Stimulated activated CD4-positive, alpha-beta T cell treated with anti-CD3 and anti-CD28 coated beads, Interleukin-15, amount 100 ng/mL, for 1 hour (primary cell): ENCODE data around the gene NUDT8.
"Not testable (repeated sequence)": the region's sequence is repeated elsewhere in the genome, so short reads cannot be mapped to it uniquely, and the experiment has no call there.

Experiments
- DNase-seq, 2 donors: peaks; one replicate each; pipeline ENCODE4 v3.0.0-alpha.2; 2020; ENCODE audit warnings: low read depth in 1 of 2, low spot score in 1 of 2

NUDT8 gene

GRCh38 chr11:67628710-67629385 is 889 bp downstream of the NUDT8 start:
- no peak for DNase-seq

- no peak for DNase-seq
Observed at GRCh38 chr11:67627812-67628624, 1.7 kb downstream of the NUDT8 start.

- no peak for DNase-seq
Observed at GRCh38 chr11:67627441-67627811, 2.3 kb downstream of the NUDT8 start.

- DNase-seq, result no peak
Observed at GRCh38 chr11:67626970-67627369, 2.8 kb downstream of the NUDT8 start.

GRCh38 chr11:67626131-67626833 is 3.5 kb downstream of the NUDT8 start:
- DNase-seq, result not testable (repeated sequence)

GRCh38 chr11:67623795-67624194 is 5.9 kb downstream of the NUDT8 start:
- not testable (repeated sequence) for DNase-seq

GRCh38 chr11:67622905-67623304 is 6.8 kb downstream of the NUDT8 start:
- DNase-seq, result not testable (repeated sequence)

- not testable (repeated sequence) for DNase-seq
Observed at GRCh38 chr11:67621928-67622327, 7.8 kb downstream of the NUDT8 start.

GRCh38 chr11:67620621-67621020 is 9.1 kb downstream of the NUDT8 start:
- DNase-seq, result not testable (repeated sequence)

GRCh38 chr11:67619683-67620618 is 9.8 kb downstream of the NUDT8 start:
- not testable (repeated sequence) for DNase-seq

GRCh38 chr11:67618901-67619659 is 10.7 kb downstream of the NUDT8 start:
- not testable (repeated sequence) for DNase-seq

GRCh38 chr11:67617243-67617953 is 12.3 kb downstream of the NUDT8 start:
- DNase-seq, result no peak

- no peak for DNase-seq
Observed at GRCh38 chr11:67616431-67617242, 13.1 kb downstream of the NUDT8 start.

- no peak for DNase-seq
Observed at GRCh38 chr11:67615728-67616430, 13.9 kb downstream of the NUDT8 start.

GRCh38 chr11:67614730-67615714 is 14.7 kb downstream of the NUDT8 start:
- DNase-seq, result peak in 1 of 2 donors; percentile 43

- DNase-seq, result peak; percentile 59 to 64
Observed at GRCh38 chr11:67613960-67614715, 15.6 kb downstream of the NUDT8 start.
